Hypothalamus (tissue), 51 donors: Measurements from ENCODE around the gene SLX9.

Source experiments
- DNase-seq, 51 donors: peaks; one replicate each; lab custom pipeline; 2025; lab: John Stamatoyannopoulos, UW

The SLX9 gene

DNA sequence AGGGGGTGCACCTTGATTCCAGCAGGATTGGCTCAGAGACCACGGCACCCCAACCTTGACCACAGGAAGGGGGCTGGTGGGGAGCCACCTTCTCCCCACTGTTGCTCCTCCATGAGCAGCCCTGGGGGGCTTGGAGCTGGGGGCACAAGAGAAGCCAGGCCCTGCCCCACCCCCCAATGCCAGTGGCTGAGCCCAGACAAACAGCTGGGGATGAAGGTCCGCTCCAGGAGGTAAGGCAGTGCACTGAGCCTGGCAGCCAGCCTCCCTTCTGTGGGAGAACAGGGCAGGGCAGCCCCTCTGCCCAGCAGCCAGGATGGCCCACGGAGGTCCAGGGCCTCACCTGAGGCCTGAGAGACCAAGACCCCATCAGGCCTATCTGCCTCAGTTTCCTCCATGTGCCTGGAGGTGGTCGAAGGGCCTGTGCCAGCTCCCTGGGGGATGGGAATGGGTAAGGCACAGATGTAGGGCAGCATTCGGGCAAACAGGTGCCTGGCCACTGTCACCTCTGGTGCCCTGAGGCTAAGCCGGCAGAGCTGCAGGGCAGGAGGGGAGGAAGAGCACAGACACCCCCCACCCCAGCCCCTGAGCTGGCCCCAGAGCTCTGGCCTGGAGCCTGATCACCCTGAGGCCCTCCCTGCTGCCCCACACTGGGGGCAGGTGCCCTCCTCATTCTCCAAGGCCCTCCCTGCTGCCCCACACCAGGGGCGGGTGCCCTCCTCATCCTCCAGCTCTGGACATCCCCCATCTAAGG is 26.2 kb upstream of the SLX9 start:
- no peak for DNase-seq

DNA sequence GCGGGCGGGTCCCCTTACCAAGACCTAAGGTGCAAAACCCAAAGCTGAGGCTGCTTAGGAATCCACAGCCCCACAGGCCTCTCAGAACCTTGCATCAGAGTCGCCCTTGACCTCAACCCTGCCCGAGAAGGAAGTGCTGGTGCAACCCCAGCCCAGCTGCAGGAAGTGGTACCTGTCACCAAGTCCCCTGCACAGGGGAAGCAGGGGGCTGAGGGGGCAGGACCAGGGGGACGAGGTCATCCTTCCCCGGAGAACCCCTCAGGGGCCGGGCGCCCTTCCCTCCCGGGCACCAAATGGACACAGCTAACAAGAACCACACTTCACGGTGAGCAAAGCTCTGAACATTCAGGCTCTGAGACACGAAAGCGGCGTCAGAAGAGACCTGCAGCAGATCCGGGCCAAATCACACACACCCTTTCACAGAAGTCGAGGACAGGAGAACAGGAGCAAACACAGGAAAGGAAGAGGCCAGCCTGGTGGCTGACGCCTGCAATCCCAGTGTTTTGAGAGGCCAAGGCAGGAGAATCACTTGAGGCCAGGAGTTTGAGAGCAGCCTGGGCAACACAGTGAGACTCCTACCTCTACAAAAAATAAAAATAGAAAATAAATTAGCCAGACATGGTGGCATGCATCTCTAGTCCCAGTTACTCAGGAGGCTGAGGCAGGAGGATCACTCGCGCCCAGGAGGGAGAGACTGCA is 25.5 kb upstream of the SLX9 start:
- no peak for DNase-seq

DNA sequence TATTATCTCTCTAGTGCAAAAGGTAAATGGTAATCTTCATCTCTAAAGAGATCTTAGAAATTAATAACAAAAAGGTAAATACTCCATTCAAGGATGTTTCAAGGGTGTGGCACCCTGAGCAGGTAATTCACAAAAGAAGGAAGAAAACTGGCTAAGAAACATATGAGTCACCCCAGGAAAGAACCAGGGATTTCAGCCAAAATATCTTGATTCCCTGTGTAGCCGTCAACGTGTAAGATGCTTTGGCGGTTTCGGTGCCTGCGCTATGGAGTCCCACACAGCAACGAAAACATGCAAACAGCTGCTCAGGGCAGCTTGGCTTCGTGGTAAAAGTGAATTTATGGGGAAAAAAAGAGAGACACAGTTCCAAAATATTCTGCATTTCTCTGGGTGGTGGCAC is 22.9 kb upstream of the SLX9 start:
- no peak for DNase-seq

DNA sequence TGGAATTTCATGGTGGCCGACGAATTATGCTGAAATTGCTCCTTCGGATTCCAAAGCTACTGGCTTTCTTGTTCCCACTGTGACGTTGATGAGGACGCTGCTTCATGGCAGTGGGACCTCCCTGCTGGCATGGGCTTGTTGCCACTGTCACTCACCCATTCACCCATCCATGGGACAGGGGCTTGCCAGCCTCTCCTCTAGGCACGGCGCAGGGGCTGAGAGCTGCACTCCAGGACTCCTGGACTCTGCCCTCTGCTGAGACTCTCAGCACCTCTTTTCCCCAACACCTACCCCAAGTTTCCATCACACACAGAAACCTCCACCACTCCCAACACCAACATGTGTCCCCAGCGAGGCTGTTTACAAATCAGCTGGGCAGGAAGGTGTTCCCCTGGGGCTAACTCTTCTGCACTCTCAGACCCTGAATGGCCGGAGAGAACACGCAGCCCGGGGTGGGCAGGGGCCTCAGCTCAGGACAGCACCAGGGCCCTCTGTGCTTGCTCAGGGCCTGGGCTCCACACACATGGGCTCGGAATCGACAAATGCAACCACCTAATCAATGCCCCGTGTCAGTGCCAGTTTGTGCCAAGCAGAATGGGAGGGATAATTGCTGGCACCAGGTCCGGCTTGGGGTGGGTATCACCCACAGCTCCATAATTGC is 22.3 kb upstream of the SLX9 start:
- no peak for DNase-seq

DNA sequence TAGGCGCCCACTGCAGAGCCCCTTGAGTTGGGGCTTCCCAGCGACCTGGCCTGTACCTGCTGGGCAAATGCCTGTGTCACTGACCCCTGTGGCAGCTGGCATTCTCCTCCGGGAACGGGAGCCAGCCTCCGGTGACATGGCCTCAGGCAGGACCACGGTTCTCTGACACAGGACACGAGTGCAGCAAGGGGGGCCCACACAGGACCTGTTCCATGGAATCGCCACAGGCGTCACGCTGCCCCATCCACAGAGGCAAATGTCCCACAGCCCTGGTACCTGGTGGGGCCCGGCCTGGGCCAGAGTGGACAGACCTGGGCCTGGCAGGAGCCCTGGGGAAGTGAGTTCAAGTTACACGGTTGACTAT is 21.7 kb upstream of the SLX9 start:
- no peak for DNase-seq

DNA sequence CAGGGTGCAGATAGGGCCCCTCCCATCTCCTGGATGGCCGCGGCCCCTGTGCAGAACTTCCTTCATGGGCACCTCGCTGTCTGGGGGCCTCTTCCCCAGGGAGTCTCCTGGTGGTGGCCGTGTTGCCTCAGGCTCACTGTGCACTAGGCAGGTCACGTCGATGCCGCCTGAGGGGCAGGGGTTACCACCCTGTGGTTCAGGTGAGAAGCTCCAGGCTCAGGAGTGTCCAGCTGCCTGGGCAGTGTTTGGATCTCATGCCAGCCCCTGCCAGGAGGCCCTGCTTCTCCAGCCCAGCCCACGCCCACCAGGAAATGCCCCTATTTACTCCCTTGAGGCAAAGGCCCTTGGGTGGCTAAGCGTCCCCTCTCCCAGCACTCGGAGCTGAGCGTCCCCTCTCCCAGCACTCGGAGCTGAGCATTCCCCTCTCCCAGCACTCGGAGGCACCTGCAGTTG is 21.2 kb upstream of the SLX9 start:
- DNase-seq, result no peak

DNA sequence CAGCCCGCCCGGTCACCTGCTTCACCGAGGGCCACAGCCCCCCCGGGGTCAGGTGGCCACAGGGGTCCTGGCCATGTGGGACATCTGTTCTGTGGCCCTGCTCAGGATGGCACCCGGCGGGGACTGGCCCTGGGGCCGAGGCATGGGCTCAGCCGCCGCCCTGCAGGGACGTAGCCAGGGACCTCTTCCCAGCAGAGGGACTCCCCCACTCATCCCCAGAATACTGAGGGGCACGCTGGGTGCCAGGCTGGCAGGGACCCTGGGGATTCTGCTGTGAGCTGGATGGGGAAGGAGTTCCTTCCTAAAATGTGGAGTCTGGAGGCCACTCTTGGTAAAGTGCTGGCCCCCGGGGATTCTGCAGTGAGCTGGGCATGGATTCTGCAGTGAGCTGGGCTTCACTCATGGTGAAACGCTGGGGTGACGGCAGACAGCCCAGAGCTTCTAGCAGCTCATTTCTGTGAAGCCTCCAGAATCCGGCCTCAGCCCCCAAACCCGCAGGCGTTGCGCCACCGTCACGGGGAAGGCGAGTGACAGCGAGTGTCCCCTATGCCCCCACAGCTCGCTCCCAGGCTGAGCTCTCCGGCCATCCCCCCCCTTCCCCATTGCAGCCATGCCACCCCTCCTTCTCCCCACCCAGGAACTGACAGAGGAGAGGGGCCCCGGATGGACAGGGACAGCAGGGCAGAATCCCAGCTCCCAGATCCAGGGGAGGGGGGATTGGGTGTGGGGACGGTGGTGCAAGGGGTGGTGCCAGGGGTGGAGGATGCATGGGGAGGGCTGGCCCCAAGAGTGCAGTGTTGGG is 20.5 kb upstream of the SLX9 start:
- DNase-seq, result peak in 4 of 51 donors; percentile 10 to 38 (median 21)

DNA sequence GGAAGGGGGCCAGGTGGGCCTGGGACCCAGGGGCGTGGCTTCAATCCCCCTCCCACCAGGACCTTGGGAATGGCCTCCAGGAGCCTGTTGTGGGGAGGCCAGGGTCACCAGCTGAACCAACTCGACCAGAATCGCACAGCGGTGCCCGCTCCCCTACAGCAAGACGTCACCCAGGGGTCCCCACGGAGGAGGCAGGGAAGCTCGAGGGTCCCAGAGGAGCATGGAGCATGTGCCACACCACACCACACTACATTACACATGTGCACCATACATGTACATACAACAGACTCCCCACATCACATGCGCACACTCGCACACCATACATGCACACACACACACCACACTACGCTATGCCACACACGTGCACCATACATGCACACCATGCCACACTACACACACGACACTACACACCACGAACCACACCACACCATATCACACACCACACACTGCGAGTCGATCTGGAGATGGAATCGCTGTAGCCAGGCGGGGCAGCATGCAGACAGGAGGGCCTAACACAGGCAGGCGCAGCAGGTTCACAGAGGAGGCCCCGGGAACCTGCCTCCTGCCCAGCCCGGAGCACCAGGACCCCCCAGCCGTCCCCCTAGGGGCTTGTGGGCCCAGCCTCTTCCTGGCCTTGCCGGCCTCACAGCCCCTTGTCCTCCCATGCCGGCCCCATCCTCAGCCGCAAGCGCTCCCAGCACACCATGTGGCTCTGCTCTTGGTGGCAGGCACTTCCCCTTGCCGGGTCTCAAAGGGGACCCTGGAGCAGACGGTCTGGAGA is 19.7 kb upstream of the SLX9 start:
- DNase-seq, result no peak

DNA sequence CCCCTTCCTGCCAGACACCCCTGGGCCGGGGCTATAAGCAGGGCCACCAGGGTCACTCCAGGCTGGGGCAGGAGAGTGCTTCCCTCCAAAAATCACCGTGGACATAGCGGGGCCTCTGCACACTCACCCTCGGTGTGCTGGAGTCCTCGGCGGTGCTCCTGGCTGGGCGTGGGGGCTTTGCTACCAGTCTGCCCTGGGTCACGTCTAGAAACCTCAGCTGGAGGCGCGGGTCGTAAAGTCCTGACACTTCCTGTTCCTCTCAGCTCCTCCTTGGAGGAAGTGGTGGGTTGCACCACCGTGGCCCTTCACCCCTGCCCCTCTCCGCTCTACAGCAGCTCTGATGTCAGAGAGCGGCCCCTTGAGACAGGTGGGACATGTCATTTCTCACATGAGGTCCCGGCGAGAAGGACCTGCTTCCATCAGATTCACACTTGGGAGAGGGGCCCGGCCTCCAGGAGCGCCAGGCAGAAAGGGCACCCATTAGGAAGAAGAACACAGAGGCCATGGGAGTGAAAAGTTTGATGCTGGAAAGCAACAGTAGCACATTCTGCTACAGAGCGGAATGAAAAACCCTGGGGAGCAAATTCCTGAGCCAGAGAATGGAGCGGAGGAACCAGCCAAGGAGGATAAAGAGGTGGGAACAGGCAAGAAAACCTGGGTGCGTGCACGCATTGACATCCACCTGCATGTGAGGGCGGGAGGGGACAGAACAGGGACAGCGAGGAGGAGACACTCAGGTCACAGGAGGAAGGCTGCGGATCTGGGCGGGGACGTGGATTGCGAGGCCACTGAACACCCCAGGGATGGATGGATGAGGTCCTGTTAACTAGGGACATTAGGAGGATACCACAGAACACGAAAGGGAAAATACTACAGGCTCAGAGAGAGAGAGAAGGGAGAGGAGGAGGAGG is 18.9 kb upstream of the SLX9 start, which contains the start of gene ITGB2:
TSS of gene ITGB2 (minus strand) at position 206 of the 911 bp plus-strand sequence. CDS start 10,117 bp downstream, outside the sequence.
- peak in 5 of 51 donors; percentile 10 to 33 (median 17) for DNase-seq

DNA sequence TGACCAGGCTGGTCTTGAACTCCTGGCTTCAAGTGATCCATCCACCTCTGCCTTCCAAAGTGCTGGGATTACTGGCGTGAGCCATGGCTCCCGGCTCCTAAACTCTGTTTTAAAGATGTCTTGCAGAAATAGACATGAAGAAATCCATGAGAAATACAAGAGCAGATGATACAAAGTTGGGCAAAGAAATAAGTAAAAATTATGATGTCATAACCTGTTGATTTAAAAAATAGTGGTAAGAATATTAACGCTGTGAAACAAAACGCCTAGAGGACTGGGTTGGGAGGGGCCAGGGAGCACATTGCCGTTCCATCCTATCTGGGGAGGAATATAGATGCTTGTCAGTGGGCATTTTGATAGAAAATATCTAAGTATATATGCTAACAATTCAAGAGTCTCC is 17.9 kb upstream of the SLX9 start:
- DNase-seq, result no peak

DNA sequence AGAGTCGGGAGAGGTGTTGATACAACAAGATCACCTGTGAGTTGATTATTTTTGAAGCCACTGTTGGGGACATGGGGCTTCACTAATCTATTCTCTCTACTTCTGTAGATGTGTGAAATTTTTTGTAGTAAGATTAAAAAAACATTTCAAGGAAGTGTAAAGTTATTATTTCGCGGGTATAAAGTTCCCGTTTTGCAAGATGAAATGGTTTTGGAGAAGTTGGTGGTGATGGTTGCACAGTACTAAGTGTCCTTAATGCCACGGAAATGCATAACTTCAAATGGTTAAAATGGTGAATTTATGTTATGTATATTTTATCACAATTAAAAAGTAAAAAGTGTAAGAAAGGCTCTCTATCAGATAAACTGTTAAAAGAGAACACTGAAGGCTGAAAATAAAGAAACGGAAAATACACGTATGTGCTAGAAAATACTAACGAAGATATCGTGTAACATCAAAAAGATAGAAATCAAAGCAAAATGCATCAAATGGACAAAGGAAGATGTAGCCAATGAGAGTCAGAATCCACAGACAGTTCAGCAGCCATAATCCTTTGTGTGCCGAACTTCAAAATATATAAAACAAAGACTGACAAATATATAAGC is 16.2 kb upstream of the SLX9 start:
- DNase-seq, result no peak

DNA sequence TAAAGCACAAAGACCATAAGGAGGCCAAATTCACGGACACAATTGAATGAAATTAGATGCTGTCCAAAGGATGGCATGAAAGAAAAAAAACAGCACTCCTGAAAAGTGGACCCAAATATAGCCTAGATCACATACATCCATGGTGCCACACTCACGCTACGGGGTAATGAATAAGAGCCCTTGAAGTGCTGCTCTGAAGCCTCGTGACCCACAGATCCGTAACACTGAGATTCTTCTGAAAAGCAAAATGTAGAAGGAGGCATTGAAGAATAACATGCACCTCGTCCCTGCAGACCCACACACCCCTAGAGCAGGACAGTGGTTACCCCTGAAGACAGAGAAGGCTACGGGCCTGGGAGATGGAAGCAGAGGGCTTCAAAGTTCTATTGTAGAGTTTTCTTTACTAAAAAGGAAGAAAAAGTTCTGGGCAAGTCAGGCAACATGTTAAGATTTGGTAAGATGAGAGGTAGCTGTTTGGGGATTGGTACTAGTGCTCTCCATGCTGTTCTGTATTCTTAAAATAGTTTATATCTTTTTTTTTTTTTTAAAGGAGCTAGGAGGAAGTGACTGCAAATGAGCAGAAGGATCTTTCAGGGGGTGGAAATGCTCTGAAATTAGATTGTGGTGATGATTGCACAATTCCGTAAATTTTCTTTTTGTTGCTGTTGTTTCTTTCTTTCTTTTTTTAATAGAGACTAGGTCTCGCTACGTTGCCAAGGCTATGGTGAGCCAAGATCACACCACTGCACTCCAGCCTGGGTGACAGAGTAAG is 15.0 kb upstream of the SLX9 start:
- no peak for DNase-seq

DNA sequence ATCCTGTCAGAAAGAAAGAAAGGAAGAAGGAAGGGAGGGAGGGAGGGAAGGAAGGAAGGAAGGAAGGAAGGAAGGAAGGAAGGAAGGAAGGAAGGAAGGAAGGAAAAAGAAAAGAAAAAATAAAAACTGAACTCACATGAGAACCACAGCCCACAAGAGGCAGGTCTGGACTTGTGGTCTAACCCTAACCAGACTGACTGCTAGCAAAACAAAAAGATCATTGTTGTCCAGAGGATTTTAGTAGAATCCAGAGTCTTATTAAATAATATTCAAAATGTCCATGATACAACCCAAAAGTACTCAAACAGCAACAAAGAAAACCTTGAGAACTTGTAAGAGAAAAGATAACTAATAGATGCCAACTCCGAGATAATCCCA is 14.5 kb upstream of the SLX9 start:
- DNase-seq, result no peak

DNA sequence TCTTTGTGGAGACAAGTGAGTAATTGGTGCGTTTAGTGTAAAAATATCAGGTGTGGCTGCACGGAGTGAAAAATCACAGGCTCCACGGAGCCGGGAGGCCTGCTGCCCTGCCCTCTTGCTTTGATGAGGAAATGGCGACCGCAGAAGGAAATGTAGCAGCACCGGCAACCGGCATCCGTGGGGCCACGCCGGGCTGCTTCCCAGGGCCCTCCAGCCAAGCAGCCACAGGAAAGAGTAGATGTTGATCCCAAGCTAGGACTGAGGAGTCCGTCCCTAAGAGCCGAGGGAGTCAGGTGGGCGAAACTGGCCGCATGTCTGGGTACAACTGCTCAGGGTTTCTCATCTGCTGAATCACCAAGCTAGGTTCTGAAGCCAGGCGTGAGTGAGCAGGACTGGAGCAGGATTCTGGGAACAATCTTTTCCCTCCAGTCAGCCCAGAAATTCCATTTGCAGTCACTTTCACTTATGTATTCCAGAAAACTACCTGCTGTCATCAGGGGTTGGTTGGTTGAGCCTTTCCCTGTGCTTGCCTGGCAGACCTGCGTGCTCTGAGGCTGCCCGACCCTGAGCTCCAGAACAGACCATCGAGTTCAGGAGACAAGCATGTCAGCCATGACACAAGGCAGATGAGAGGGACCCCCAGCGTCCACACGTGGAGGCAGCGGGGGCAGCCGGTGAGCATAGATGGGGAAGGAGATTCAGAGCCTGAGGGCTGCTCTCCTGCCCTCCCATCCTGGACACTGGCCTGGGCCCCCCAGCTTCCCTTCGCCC is 13.3 kb upstream of the SLX9 start:
- DNase-seq, result peak in 1 of 51 donors; percentile 48

DNA sequence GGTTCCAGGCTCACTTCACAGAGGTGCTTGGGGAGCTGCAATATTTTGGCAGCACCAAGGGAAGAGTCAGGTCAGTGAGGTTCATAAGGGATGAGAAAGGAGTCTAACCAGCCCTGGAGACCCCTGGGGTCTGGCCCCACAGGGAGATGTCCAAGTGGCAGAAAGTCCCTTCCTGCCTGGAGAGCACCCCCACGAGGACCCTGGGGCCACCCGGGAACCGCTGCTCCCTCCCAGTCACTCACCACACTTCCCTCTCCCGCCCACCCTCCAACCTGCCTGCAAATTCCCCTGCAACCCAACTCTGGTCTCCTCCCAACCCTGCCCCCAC is 12.6 kb upstream of the SLX9 start:
- no peak for DNase-seq

DNA sequence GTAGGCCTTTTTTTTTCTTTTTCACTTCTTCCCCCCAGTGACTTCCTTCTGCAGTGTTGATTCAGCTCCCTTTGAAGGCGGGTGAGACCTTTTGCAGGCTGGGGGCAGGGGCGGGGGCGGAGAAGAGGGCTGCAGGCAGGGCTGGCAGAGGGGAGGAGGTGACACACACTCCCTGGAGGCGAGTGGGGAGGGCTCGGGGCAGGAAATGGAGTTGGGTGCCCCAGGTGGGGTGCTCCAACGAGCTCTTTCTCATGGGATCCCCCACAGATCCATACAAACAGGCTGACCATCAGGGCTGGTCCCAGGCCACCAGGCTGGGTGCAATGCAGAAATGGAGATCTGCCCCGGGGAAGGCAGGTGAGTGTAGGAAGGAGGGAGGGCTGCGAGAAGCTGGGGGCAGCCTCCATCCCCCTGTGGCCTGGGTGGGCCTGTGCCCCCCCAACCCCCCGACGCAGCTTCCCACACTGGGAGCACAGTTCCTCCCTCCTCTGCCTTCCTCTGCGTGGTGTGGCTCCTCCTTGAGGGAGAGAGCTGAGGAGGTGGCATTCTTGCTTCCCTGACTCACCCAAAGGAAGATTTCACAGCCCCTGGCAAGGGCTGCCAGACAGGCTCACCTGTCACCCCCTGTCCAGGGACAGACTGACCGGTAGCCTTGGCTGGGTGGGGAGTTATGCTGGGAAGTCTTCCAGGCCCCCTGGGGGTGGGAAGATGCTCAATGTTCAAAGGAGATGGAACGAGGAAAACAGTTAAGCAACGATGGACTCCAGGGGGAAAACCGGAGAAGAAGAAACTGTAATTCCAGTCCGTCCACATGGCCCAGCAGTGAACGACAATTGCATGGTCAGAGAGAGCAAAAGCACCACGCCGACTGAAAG is 12.0 kb upstream of the SLX9 start:
- DNase-seq, result peak in 3 of 51 donors; percentile 25 to 45 (median 35)
